Upper lobe of left lung (tissue), 4 donors: ENCODE results near the gene USF2.

Experiments used
- CTCF ChIP-seq, 6 experiments: fragments of 450-650 bp in 4 of 6; fragments of 200-600 bp in 2 of 6; sonication (generic) in 2 of 6; IDR thresholded peaks; one replicate each; pipeline ENCODE4 v1.5.1; 2016 to 2019; ENCODE audit warnings: antibody characterized with exemption in 6 of 6
- EP300 ChIP-seq, 4 donors: sonication (generic); formaldehyde crosslinking; IDR thresholded peaks; one replicate each; pipeline ENCODE4 v1.5.1; 2017; ENCODE audit warnings: antibody characterized with exemption in 4 of 4, control low read depth in 2 of 4

GRCh38 chr19:35306473-35307246 is 37.9 kb downstream of the USF2 start:
- TF ChIP-seq CTCF (IDR thresholded peaks at IDR 0.05) (no peak), EP300 (IDR thresholded peaks at IDR 0.05) (no peak)
